GM10266 (cell line): ENCODE results near the gene SIDT2.

ENCODE experiments used
- DNase-seq: peaks from one replicate; pipeline ENCODE4 v3.0.0; 2012; ENCODE audit errors: extremely low spot score
- CTCF ChIP-seq: IDR thresholded peaks from 2 replicates; pipeline ENCODE4 v1.5.1; 2012; ENCODE audit warnings: mild to moderate bottlenecking, low read depth; ENCODE audit not compliant: control insufficient read depth, insufficient read depth; ENCODE audit errors: missing control alignments

SIDT2 gene

GRCh38 chr11:117210620-117211019 lies 32.1 kb downstream of the SIDT2 start:
- no peak for DNase-seq
- no peak for TF ChIP-seq CTCF

GRCh38 chr11:117212697-117213355 lies 34.3 kb downstream of the SIDT2 start:
- DNase-seq: no peak
- TF ChIP-seq CTCF: no peak

GRCh38 chr11:117214404-117215110 lies 36.0 kb downstream of the SIDT2 start:
- no peak for TF ChIP-seq CTCF
- DNase-seq: no peak

- TF ChIP-seq CTCF: no peak
- DNase-seq: no peak
Observed at GRCh38 chr11:117217141-117218084, 38.9 kb downstream of the SIDT2 start.

- DNase-seq: no peak
- TF ChIP-seq CTCF: no peak
Observed at GRCh38 chr11:117218133-117218915, 39.8 kb downstream of the SIDT2 start.

GRCh38 chr11:117219001-117219400 lies 40.5 kb downstream of the SIDT2 start:
- no peak for TF ChIP-seq CTCF
- no peak for DNase-seq
